WTC11 (cell line): Measurements from ENCODE around the gene ZNF212.

Experiments used
- CBFB ChIP-seq: sonication (generic); formaldehyde crosslinking; IDR thresholded peaks from 2 replicates; pipeline ENCODE4 v1.8.1; 2022; ENCODE audit warnings: mild to moderate bottlenecking, low read depth, missing genetic modification reagents
- FOXP1 ChIP-seq: sonication (generic); formaldehyde crosslinking; IDR thresholded peaks from 2 replicates; pipeline ENCODE4 v1.8.0; 2022; ENCODE audit warnings: missing genetic modification reagents, mild to moderate bottlenecking, moderate library complexity, borderline replicate concordance
- JUN ChIP-seq: sonication (generic); formaldehyde crosslinking; IDR thresholded peaks from 2 replicates; pipeline ENCODE4 v1.8.0; 2023; ENCODE audit warnings: mild to moderate bottlenecking, missing genetic modification reagents
- NR1H2 ChIP-seq: sonication (generic); formaldehyde crosslinking; IDR thresholded peaks from 2 replicates; pipeline ENCODE4 v1.9.0; 2021; ENCODE audit warnings: mild to moderate bottlenecking, moderate library complexity, missing genetic modification reagents
- ZNF121 ChIP-seq: sonication (generic); formaldehyde crosslinking; IDR thresholded peaks from 2 replicates; pipeline ENCODE4 v1.8.0; 2023; ENCODE audit warnings: missing genetic modification reagents
- ZNF138 ChIP-seq: sonication (generic); formaldehyde crosslinking; conservative IDR thresholded peaks from 2 replicates; pipeline ENCODE4 v1.8.1; 2022; ENCODE audit warnings: mild to moderate bottlenecking, moderate library complexity, missing genetic modification reagents
- TF ChIP-seq, protein P1 (sequence below): fragments of 200-600 bp; IDR thresholded peaks from 2 replicates; pipeline ENCODE4 v1.8.0; 2022; ENCODE audit warnings: antibody characterized with exemption
- TF ChIP-seq, protein P2 (sequence below): sonication (generic); formaldehyde crosslinking; IDR thresholded peaks from 2 replicates; pipeline ENCODE4 v1.8.1; 2023; ENCODE audit warnings: mild to moderate bottlenecking, missing genetic modification reagents, moderate library complexity
- TF ChIP-seq, protein P3 (sequence below): sonication (generic); formaldehyde crosslinking; IDR thresholded peaks from 2 replicates; pipeline ENCODE4 v1.8.1; 2023; ENCODE audit warnings: mild to moderate bottlenecking, missing genetic modification reagents

DNA sequence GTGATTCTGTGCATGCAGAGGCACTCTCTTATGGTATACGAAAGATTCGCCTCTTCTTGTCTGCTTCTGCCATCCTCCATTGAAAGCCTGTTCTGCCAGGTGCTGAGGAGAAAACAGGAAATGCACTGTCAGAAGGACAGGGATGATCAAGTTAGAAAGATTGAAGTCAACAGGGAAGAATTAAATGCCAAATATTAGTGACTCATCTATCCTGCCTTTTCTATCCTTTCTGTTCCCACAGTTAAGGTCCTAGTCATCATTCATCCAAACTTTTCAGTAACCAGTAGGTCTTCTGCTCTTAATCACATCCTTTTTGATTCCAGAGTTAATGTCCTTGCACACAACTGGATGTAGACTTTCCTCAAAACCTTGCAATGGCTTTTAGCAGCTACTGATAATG lies 17.7 kb downstream of the ZNF212 start:
- TF ChIP-seq, protein P1, sequence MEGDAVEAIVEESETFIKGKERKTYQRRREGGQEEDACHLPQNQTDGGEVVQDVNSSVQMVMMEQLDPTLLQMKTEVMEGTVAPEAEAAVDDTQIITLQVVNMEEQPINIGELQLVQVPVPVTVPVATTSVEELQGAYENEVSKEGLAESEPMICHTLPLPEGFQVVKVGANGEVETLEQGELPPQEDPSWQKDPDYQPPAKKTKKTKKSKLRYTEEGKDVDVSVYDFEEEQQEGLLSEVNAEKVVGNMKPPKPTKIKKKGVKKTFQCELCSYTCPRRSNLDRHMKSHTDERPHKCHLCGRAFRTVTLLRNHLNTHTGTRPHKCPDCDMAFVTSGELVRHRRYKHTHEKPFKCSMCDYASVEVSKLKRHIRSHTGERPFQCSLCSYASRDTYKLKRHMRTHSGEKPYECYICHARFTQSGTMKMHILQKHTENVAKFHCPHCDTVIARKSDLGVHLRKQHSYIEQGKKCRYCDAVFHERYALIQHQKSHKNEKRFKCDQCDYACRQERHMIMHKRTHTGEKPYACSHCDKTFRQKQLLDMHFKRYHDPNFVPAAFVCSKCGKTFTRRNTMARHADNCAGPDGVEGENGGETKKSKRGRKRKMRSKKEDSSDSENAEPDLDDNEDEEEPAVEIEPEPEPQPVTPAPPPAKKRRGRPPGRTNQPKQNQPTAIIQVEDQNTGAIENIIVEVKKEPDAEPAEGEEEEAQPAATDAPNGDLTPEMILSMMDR = no peak
- TF ChIP-seq ZNF121 (CRISPR knock-in tag) (no peak), FOXP1 (CRISPR knock-in tag) (no peak), ZNF138 (CRISPR knock-in tag) (no peak), NR1H2 (no peak), CBFB (CRISPR knock-in tag) (no peak), JUN (CRISPR knock-in tag) (no peak)
- TF ChIP-seq, protein P2, sequence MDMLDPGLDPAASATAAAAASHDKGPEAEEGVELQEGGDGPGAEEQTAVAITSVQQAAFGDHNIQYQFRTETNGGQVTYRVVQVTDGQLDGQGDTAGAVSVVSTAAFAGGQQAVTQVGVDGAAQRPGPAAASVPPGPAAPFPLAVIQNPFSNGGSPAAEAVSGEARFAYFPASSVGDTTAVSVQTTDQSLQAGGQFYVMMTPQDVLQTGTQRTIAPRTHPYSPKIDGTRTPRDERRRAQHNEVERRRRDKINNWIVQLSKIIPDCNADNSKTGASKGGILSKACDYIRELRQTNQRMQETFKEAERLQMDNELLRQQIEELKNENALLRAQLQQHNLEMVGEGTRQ = no peak
- TF ChIP-seq, protein P3, sequence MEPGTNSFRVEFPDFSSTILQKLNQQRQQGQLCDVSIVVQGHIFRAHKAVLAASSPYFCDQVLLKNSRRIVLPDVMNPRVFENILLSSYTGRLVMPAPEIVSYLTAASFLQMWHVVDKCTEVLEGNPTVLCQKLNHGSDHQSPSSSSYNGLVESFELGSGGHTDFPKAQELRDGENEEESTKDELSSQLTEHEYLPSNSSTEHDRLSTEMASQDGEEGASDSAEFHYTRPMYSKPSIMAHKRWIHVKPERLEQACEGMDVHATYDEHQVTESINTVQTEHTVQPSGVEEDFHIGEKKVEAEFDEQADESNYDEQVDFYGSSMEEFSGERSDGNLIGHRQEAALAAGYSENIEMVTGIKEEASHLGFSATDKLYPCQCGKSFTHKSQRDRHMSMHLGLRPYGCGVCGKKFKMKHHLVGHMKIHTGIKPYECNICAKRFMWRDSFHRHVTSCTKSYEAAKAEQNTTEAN (CRISPR knock-in tag) = no peak
